ENCODE data around the gene BTG2.
"Not testable (repeated sequence)": the region's sequence is repeated elsewhere in the genome, so short reads cannot be mapped to it uniquely, and the experiment has no call there.

- TF ChIP-seq POLR2AphosphoS5, POLR2A (IDR thresholded peaks at IDR 0.05; ENCODE audit: low read depth, low read length): not testable (repeated sequence)
Observed at GRCh38 chr1:203266140-203266539, 39.2 kb upstream of the BTG2 start.

Measured in GM12892 (cell line).